Nephron (organoid): ENCODE measurements around the gene APCS.

ENCODE experiments used
- H3K27ac Mint-ChIP-seq, 3 experiments: 2 replicates each; pipeline ENCODE4 v1.8.0; 2020; ENCODE audit warnings: mixed read lengths in 3 of 3, mild to moderate bottlenecking in 2 of 3, moderate library complexity in 1 of 3
- H3K27me3 Mint-ChIP-seq: 2 replicates; pipeline ENCODE4 v1.8.0; 2021; ENCODE audit warnings: low read depth, mild to moderate bottlenecking, moderate library complexity, mixed read lengths
- H3K36me3 Mint-ChIP-seq: 2 replicates; pipeline ENCODE4 v1.8.0; 2020; ENCODE audit warnings: low read depth, mixed read lengths
- H3K4me1 Mint-ChIP-seq: 2 replicates; pipeline ENCODE4 v1.8.0; 2020; ENCODE audit warnings: mixed read lengths
- H3K4me3 Mint-ChIP-seq, 3 experiments: 2 replicates each; pipeline ENCODE4 v1.8.0; 2020; ENCODE audit warnings: mild to moderate bottlenecking in 3 of 3, mixed read lengths in 3 of 3, moderate library complexity in 2 of 3
- H3K9me3 Mint-ChIP-seq: 2 replicates; pipeline ENCODE4 v1.8.0; 2020; ENCODE audit warnings: mixed read lengths
- TF ChIP-seq, protein P1 (sequence below), 3 experiments: fragments of 200-600 bp; sonication (generic); IDR thresholded peaks; one replicate each; pipeline ENCODE4 v1.5.0; 2021; ENCODE audit warnings: antibody characterized with exemption in 3 of 3; ENCODE audit not compliant: unreplicated experiment in 3 of 3

The APCS gene

DNA sequence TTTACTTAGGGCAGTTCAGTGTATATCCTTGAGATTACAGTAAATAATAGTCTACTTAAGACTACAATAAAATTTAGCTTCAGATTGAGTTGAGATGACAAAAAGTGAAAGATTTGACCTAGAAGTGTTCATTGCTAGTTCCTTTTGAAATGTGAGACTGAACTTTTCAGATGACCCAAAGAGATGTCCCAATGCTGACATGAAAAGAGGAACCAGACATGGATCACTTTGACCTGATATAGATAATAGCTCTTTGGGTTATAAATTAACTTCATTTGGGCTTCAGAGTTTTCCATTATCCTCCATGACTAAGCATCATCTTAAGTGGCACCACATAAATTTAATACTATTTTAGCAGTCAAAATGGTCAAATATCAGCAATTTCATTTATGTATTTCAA lies 26.1 kb upstream of the APCS start:
- Mint-ChIP-seq H3K27ac (no peak overlapping the region), H3K9me3 (peaks cover 2% of the 10 kb centered on the region), H3K36me3 (no peaks in the 10 kb centered on the region), H3K27me3 (peaks cover 4% of the 10 kb centered on the region), H3K4me1 (no peaks in the 10 kb centered on the region), H3K4me3 (no peak overlapping the region)
- TF ChIP-seq, protein P1, sequence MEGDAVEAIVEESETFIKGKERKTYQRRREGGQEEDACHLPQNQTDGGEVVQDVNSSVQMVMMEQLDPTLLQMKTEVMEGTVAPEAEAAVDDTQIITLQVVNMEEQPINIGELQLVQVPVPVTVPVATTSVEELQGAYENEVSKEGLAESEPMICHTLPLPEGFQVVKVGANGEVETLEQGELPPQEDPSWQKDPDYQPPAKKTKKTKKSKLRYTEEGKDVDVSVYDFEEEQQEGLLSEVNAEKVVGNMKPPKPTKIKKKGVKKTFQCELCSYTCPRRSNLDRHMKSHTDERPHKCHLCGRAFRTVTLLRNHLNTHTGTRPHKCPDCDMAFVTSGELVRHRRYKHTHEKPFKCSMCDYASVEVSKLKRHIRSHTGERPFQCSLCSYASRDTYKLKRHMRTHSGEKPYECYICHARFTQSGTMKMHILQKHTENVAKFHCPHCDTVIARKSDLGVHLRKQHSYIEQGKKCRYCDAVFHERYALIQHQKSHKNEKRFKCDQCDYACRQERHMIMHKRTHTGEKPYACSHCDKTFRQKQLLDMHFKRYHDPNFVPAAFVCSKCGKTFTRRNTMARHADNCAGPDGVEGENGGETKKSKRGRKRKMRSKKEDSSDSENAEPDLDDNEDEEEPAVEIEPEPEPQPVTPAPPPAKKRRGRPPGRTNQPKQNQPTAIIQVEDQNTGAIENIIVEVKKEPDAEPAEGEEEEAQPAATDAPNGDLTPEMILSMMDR (IDR thresholded peaks at IDR 0.05; ENCODE audit: unreplicated experiment in 3 of 3): no peak

DNA sequence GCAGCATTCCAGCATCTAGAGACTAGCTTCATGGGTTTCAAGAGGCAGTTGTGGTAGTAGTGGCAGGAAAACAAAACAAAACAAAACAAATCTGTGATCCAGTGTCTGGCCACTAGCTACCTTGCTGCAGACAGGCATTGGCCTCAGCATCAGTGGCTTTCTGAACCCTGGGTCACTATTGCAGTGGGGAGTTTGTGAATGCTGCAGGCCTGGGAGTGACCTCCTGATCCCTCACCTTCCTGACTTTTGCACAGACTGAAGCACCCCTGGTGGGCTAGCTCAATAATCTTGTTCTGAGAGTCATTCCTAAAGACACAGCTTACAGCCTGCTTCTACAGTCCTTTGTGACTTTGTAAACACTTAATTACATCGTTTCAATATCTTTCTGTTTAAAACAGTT lies 24.9 kb upstream of the APCS start:
- Mint-ChIP-seq H3K36me3 (no peaks in the 10 kb centered on the region), H3K27ac (no peak overlapping the region), H3K27me3 (peaks cover 2% of the 10 kb centered on the region), H3K4me1 (no peaks in the 10 kb centered on the region), H3K9me3 (peaks cover 2% of the 10 kb centered on the region), H3K4me3 (no peak overlapping the region)
- TF ChIP-seq, protein P1 (IDR thresholded peaks at IDR 0.05; ENCODE audit: unreplicated experiment in 3 of 3): no peak

DNA sequence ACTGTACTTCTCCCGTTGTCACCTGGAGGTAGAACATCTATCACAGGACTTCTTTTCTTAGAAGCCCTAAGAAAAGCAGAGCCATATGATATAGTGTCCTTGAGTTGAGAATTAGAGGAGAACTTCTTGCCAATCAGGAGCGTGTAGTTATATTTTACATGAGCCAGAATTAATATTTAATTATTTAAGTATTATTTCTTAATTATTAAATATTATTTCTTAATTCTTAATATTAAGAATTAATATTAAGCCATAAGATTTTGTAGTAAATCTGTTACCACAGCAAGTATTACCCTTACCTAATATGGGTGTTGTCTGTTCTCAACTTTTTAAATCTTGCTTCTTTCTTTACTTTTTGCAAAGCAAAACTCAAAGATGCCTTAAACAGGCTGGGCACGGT lies 10.2 kb upstream of the APCS start:
- Mint-ChIP-seq H3K27ac (no peak overlapping the region), H3K9me3 (peaks cover 15% of the 10 kb centered on the region), H3K27me3 (peaks cover 4% of the 10 kb centered on the region), H3K36me3 (no peaks in the 10 kb centered on the region), H3K4me3 (no peak overlapping the region), H3K4me1 (no peaks in the 10 kb centered on the region)
- TF ChIP-seq, protein P1 (IDR thresholded peaks at IDR 0.05; ENCODE audit: unreplicated experiment in 3 of 3): no peak

DNA sequence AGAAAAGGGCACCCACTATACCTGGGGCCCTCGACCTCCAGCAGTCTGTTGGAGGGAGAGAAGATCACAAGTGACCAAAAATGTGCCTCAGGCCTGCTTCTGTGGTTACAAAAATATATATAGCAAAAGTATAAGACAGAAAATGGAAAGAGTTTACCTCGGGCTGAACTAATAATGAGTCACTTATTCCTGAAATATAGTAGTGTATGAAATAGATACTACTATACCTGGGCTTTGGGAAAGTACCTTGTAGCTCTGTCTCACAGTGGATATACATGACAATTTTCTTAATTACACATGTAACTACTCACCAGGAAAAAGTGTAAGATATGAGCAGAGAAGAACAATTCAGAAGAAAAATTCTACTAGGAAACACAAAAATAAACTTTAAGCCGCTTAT lies 7.3 kb upstream of the APCS start:
- H3K4me1 Mint-ChIP-seq: no peaks in the 10 kb centered on the region
- H3K27ac Mint-ChIP-seq: no peak overlapping the region
- H3K27me3 Mint-ChIP-seq: peaks cover 4% of the 10 kb centered on the region
- H3K36me3 Mint-ChIP-seq: no peaks in the 10 kb centered on the region
- H3K9me3 Mint-ChIP-seq: peaks cover 5% of the 10 kb centered on the region
- TF ChIP-seq, protein P1 (IDR thresholded peaks at IDR 0.05; ENCODE audit: unreplicated experiment in 3 of 3): no peak
- no peak overlapping the region for H3K4me3 Mint-ChIP-seq

DNA sequence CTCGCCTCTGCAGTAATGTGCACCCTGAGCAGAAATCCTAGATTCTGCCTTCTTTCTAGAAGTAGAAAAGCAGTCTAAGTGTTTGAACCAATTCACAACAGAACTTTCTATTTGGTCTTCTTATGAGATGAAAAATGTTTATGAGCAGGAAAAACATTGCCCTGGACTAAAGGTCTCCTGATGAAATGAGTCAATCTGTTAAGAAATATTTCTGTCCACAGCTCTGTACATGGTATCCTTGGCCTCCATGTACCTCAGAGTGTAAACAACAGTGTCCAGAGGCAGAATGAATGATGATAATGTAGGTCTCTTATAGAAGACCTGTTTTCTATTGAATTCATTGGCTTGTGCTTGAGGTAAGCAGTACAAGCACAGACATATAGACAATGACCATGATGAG lies 6.2 kb upstream of the APCS start:
- Mint-ChIP-seq H3K4me1 (no peaks in the 10 kb centered on the region), H3K27ac (no peak overlapping the region), H3K27me3 (peaks cover 4% of the 10 kb centered on the region), H3K36me3 (no peaks in the 10 kb centered on the region), H3K9me3 (peaks cover 3% of the 10 kb centered on the region), H3K4me3 (no peak overlapping the region)
- TF ChIP-seq, protein P1 (IDR thresholded peaks at IDR 0.05; ENCODE audit: unreplicated experiment in 3 of 3): no peak

DNA sequence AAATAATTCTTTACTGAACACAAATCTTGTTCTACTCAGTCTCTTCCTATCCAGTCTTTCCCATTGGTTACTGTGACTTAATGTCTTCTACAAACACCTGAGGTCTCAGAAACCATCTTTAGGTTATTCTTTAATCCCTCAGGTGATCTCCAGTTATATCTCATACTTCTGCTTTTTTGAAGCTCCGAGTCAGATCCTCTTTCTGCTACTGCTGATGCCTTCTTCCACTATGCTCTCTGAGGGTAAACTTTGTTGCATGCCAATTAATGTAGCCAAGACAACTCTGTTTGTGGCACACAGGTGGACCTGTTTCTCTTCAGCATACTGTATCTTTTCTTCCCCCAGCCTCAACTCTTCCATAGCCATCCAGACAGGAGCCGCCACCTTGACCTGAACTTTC lies 3.1 kb upstream of the APCS start:
- Mint-ChIP-seq H3K4me3 (no peak overlapping the region), H3K36me3 (no peaks in the 10 kb centered on the region), H3K27me3 (no peaks in the 10 kb centered on the region), H3K27ac (no peak overlapping the region), H3K4me1 (no peaks in the 10 kb centered on the region), H3K9me3 (no peaks in the 10 kb centered on the region)
- TF ChIP-seq, protein P1 (IDR thresholded peaks at IDR 0.05; ENCODE audit: unreplicated experiment in 3 of 3): no peak
